Activated CD4-positive, alpha-beta T cell treated with anti-CD3 and anti-CD28 coated beads, Interleukin-2, amount 50 U/mL, for 48 hours (primary cell): ENCODE measurements around the gene PPP1R12B.
"Not testable (repeated sequence)": the region's sequence is repeated elsewhere in the genome, so short reads cannot be mapped to it uniquely, and the experiment has no call there.

Experiments used
- DNase-seq, 2 experiments: peaks; one replicate each; pipeline ENCODE4 v3.0.0-alpha.2; 2020

The PPP1R12B gene

GRCh38 chr1:202565890-202566602 is 217.5 kb downstream of the PPP1R12B start:
- DNase-seq = no peak

GRCh38 chr1:202567738-202568137 is 219.2 kb downstream of the PPP1R12B start:
- DNase-seq = no peak

- no peak for DNase-seq
Observed at GRCh38 chr1:202568410-202568809, 219.9 kb downstream of the PPP1R12B start.

- no peak for DNase-seq
Observed at GRCh38 chr1:202568826-202569225, 220.3 kb downstream of the PPP1R12B start.

GRCh38 chr1:202569393-202570322 is 221.2 kb downstream of the PPP1R12B start:
- no peak for DNase-seq

GRCh38 chr1:202571719-202572339 is 223.3 kb downstream of the PPP1R12B start:
- peak; percentile 13 to 27 for DNase-seq

- DNase-seq = no peak
Observed at GRCh38 chr1:202572867-202573266, 224.4 kb downstream of the PPP1R12B start.

GRCh38 chr1:202575918-202576653 is 227.6 kb downstream of the PPP1R12B start:
- DNase-seq = no peak

- no peak for DNase-seq
Observed at GRCh38 chr1:202576816-202577215, 228.3 kb downstream of the PPP1R12B start.

GRCh38 chr1:202577381-202577780 is 228.9 kb downstream of the PPP1R12B start:
- DNase-seq = no peak

GRCh38 chr1:202578001-202578504 is 229.6 kb downstream of the PPP1R12B start:
- DNase-seq = no peak

GRCh38 chr1:202578565-202578964 is 230.1 kb downstream of the PPP1R12B start:
- no peak for DNase-seq

- no peak for DNase-seq
Observed at GRCh38 chr1:202579806-202580205, 231.3 kb downstream of the PPP1R12B start.

GRCh38 chr1:202580619-202581018 is 232.1 kb downstream of the PPP1R12B start:
- no peak for DNase-seq

GRCh38 chr1:202582350-202582749 is 233.9 kb downstream of the PPP1R12B start:
- not testable (repeated sequence) for DNase-seq

GRCh38 chr1:202584707-202585589 is 236.4 kb downstream of the PPP1R12B start:
- no peak for DNase-seq

- DNase-seq = no peak
Observed at GRCh38 chr1:202585590-202585933, 237.1 kb downstream of the PPP1R12B start.

GRCh38 chr1:202586018-202586821 is 237.7 kb downstream of the PPP1R12B start:
- no peak for DNase-seq

GRCh38 chr1:202586871-202587270 is 238.4 kb downstream of the PPP1R12B start:
- DNase-seq = no peak

GRCh38 chr1:202587859-202588485 is 239.5 kb downstream of the PPP1R12B start:
- no peak for DNase-seq
